Transverse colon (tissue), 4 donors: Measurements from ENCODE around the gene S1PR4. TPM values are rescaled to one million over a fixed set of nuclear protein-coding genes. Genes with fewer than 3 reads are reported as not detected.
A peak's percentile ranks its signal among the peaks of the same experiment; 100 is the strongest.

Experiments
- DNase-seq: peaks from one replicate; pipeline ENCODE4 v3.0.0-alpha.2; 2019
- H3K27ac ChIP-seq, 4 donors: fragments of 200-600 bp; sonication (generic); 2 replicates each; pipeline ENCODE4 v1.5.1; 2016 to 2018; ENCODE audit warnings: inconsistent platforms in 4 of 4
- H3K27me3 ChIP-seq: fragments of 200-600 bp; sonication (generic); 2 replicates; pipeline ENCODE4 v1.5.1; 2017; ENCODE audit warnings: inconsistent platforms
- H3K36me3 ChIP-seq, 4 donors: fragments of 200-600 bp; sonication (generic); 2 replicates each; pipeline ENCODE4 v1.5.1; 2017 to 2019; ENCODE audit warnings: inconsistent platforms in 4 of 4
- H3K4me1 ChIP-seq, 4 donors: fragments of 200-600 bp; sonication (generic); 2 replicates each; pipeline ENCODE4 v1.5.1; 2017 to 2020; ENCODE audit warnings: inconsistent platforms in 4 of 4
- H3K4me3 ChIP-seq, 4 donors: fragments of 200-600 bp; sonication (generic); 1 replicate in 1 of 4; 2 replicates in 3 of 4; pipeline versions ENCODE4 v1.5.1 to v1.6.1; 2017 to 2019; ENCODE audit warnings: inconsistent platforms in 4 of 4
- H3K9me3 ChIP-seq, 2 donors: fragments of 200-600 bp; sonication (generic); 2 replicates each; pipeline ENCODE4 v1.5.1; 2017 to 2019; ENCODE audit warnings: inconsistent platforms in 2 of 2
- EP300 ChIP-seq: sonication (generic); formaldehyde crosslinking; IDR thresholded peaks from one replicate; pipeline ENCODE4 v1.6.1; 2017; ENCODE audit warnings: antibody characterized with exemption, low read depth
- POLR2A ChIP-seq: fragments of 450-650 bp; IDR thresholded peaks from one replicate; pipeline ENCODE4 v1.6.1; 2016; ENCODE audit warnings: antibody characterized with exemption, mild to moderate bottlenecking, moderate library complexity
- POLR2AphosphoS5 ChIP-seq, 3 donors: sonication (generic); formaldehyde crosslinking; IDR thresholded peaks; one replicate each; pipeline ENCODE4 v1.6.1; 2016; ENCODE audit warnings: antibody characterized with exemption in 3 of 3
- WGBS, 2 donors: methylation state at CpG; one replicate each; pipeline ENCODE4 v1.1.5; 2018; ENCODE audit warnings: low coverage in 1 of 2; 5-methylcytosine and 5-hydroxymethylcytosine counted together
- in situ Hi-C, 4 donors: fragments of 200-750 bp; cut with MboI; loops; one replicate each; pipeline versions ENCODE4 v1.15.0 to v1.15.1; 2017; ENCODE audit warnings: low sequenced_read_pairs in 3 of 4, low pct_ligation_motif_present in 1 of 4, low pct_unique_long_range_greater_than_20kb in 1 of 4
- intact Hi-C: fragments of 100-400 bp; cut with DNase I; formaldehyde crosslinking; loops from one replicate; pipeline ENCODE4 v1.15.1; 2023; ENCODE audit warnings: low total_unique reads
- total RNA-seq, 4 donors: library from RNA; depleted of rRNA; stranded (reverse); fragments of >200 nt; gene quantifications; one replicate each; pipeline ENCODE4 v1.1.0, GENCODE V29; 2016
- TF ChIP-seq, protein P1 (sequence below), 5 experiments: fragments of 200-600 bp in 3 of 5; fragments of 450-650 bp in 2 of 5; sonication (generic) in 3 of 5; IDR thresholded peaks; 1 replicate in 2 of 5; 2 replicates in 3 of 5; pipeline ENCODE4 v1.5.1; 2016 to 2017; ENCODE audit warnings: antibody characterized with exemption in 5 of 5, inconsistent platforms in 3 of 5, mild to moderate bottlenecking in 2 of 5, moderate library complexity in 1 of 5

Gene S1PR4
- total RNA-seq, 4 donors from 2014 or later = 0.68 to 14.6 (median 6.0) TPM; not detected in 1

DNA sequence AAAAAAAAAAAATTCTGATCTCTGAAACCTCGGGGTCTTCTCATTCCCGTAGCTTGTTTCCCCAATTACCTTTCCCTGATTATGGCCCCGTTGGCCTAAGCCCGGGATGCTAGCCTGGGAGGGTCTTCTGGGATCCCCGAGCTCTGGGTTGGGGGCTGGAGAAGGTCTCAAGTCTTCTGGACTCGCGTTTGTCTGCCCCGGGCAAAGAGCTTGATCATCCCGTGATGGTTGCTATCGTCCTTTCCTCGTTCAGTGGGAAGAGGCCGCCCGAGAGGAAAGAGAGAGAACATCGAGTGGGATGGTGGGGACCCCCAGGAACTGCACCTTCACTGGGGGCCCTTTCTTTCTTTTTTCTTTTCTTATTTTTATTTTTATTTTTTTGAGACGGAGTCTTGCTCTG, 40.3 kb upstream of the S1PR4 start:
- no peaks in the 10 kb centered on the region for H3K36me3 ChIP-seq
- DNase-seq = no peak
- no peaks in the 10 kb centered on the region for H3K9me3 ChIP-seq
- intact Hi-C loops = no loop called here
- H3K27ac ChIP-seq = no peak overlapping the region
- peaks cover 3% of the 10 kb centered on the region for H3K27me3 ChIP-seq
- 69 to 80% methylated on average over 14 to 15 of the region's 15 CpGs for WGBS, 2 donors
- TF ChIP-seq, protein P1, sequence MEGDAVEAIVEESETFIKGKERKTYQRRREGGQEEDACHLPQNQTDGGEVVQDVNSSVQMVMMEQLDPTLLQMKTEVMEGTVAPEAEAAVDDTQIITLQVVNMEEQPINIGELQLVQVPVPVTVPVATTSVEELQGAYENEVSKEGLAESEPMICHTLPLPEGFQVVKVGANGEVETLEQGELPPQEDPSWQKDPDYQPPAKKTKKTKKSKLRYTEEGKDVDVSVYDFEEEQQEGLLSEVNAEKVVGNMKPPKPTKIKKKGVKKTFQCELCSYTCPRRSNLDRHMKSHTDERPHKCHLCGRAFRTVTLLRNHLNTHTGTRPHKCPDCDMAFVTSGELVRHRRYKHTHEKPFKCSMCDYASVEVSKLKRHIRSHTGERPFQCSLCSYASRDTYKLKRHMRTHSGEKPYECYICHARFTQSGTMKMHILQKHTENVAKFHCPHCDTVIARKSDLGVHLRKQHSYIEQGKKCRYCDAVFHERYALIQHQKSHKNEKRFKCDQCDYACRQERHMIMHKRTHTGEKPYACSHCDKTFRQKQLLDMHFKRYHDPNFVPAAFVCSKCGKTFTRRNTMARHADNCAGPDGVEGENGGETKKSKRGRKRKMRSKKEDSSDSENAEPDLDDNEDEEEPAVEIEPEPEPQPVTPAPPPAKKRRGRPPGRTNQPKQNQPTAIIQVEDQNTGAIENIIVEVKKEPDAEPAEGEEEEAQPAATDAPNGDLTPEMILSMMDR (IDR thresholded peaks at IDR 0.05) = no peak
- TF ChIP-seq POLR2AphosphoS5 (IDR thresholded peaks at IDR 0.05) (no peak), POLR2A (no peak), EP300 (no peak)
- in situ Hi-C loops = no loop called here
- no peak overlapping the region for H3K4me3 ChIP-seq
- H3K4me1 ChIP-seq = peaks cover 0 to 18% (median 1%) of the 10 kb centered on the region in 4 donors

DNA sequence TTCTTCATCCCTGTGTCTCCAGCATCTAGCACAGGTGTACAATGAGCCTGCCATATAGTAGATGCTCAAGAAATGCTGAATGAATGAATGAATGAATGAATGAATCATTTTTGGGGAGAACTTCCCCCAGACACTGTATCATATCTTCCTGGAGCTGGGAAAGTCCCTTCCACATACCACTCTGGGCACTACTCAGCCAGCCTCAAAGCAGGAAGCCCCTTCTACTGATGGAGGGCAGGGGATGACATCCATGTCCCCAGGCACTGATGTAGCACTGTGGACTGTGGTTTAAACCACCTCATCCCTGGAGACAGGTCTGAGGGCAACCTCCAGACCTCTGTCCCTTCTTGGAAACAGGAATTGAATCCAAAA, 37.9 kb upstream of the S1PR4 start:
- Histone ChIP-seq H3K36me3 (no peaks in the 10 kb centered on the region), H3K27me3 (peaks cover 3% of the 10 kb centered on the region), H3K27ac (no peak overlapping the region), H3K9me3 (no peaks in the 10 kb centered on the region), H3K4me3 (no peak overlapping the region), H3K4me1 (peaks cover 0 to 12% (median 1%) of the 10 kb centered on the region in 4 donors)
- TF ChIP-seq EP300 (no peak), POLR2AphosphoS5 (IDR thresholded peaks at IDR 0.05) (no peak), POLR2A (no peak)
- TF ChIP-seq, protein P1 (IDR thresholded peaks at IDR 0.05) = no peak
- in situ Hi-C loops (no loop called here), intact Hi-C loops (no loop called here)
- no peak for DNase-seq

DNA sequence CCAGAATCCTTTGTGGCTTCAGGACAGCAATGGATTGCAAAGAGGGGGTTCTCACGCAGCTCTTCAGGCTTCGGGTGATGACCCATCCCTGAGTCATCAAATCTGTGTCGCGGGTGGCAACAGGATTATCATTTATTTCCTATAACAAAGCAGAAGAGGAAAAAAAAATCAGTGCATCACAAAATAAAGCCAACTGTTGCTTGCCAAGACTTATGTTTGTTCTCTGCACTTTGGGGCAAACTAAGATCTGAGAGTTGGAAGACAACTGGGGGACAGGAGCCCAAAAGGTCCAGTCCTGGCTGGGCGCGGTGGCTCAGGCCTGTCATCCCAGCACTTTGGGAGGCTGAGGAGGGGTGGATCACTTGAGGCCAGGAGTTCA, 36.3 kb upstream of the S1PR4 start:
- no peaks in the 10 kb centered on the region for H3K36me3 ChIP-seq
- no peak for DNase-seq

DNA sequence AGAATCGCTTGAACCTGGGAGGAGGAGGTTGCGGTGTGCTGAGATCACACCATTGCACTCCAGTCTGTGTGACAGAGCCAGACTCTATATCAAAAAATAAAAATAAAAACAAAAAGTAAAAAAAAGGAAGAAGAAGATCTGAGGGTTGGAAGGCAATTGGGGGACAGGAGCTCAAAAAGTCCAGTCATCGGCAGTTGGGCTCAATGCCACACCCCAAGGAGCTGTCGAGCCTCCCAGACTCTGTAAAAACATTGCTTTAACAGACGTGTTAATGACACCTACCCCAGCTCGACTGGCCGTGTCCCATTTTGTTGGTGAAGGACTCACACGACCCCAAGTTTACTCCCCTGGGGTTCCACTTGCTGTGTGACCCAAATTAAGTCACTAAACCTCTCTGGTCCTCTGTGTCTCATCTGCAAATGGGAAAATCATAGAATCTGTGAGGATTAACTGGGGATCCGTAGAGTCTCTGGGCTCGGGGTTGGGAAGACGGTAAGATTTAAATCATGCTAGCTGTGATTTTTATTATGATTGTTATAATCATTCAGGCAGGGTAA, 35.7 kb upstream of the S1PR4 start:
- H3K9me3 ChIP-seq = no peaks in the 10 kb centered on the region
- TF ChIP-seq, protein P1 (IDR thresholded peaks at IDR 0.05) = no peak
- no peak for TF ChIP-seq POLR2AphosphoS5 (IDR thresholded peaks at IDR 0.05)
- H3K4me1 ChIP-seq = peaks cover 0 to 10% (median 0%) of the 10 kb centered on the region in 4 donors
- H3K36me3 ChIP-seq = no peaks in the 10 kb centered on the region
- H3K27me3 ChIP-seq = no peaks in the 10 kb centered on the region
- in situ Hi-C loops (no loop called here), intact Hi-C loops (no loop called here)
- peak overlapping the region; percentile 55 to 70 (median 64) for H3K27ac ChIP-seq
- WGBS, 2 donors = 61 to 69% methylated on average over 8 to 11 of the region's 11 CpGs
- no peak overlapping the region for H3K4me3 ChIP-seq
- DNase-seq = no peak

More for the DNA sequence above, 36.3 kb upstream of the S1PR4 start:
- WGBS, 2 donors = 28 to 51% methylated on average over 5 to 6 of the region's 6 CpGs
- Histone ChIP-seq H3K27ac (peak overlapping the region; percentile 55 to 70 (median 64)), H3K27me3 (no peaks in the 10 kb centered on the region), H3K4me3 (no peak overlapping the region), H3K4me1 (peaks cover 0 to 10% (median 0%) of the 10 kb centered on the region in 4 donors), H3K9me3 (no peaks in the 10 kb centered on the region)
- in situ Hi-C loops = no loop called here
- intact Hi-C loops = no loop called here
- peak in 1 of 3 donors; percentile 1 for TF ChIP-seq POLR2AphosphoS5 (IDR thresholded peaks at IDR 0.05)
- TF ChIP-seq, protein P1 (IDR thresholded peaks at IDR 0.05) = no peak
- TF ChIP-seq EP300 = no peak
- no peak for TF ChIP-seq POLR2A
